ENCODE measurements around the gene PDZD7.

The PDZD7 gene

DNA sequence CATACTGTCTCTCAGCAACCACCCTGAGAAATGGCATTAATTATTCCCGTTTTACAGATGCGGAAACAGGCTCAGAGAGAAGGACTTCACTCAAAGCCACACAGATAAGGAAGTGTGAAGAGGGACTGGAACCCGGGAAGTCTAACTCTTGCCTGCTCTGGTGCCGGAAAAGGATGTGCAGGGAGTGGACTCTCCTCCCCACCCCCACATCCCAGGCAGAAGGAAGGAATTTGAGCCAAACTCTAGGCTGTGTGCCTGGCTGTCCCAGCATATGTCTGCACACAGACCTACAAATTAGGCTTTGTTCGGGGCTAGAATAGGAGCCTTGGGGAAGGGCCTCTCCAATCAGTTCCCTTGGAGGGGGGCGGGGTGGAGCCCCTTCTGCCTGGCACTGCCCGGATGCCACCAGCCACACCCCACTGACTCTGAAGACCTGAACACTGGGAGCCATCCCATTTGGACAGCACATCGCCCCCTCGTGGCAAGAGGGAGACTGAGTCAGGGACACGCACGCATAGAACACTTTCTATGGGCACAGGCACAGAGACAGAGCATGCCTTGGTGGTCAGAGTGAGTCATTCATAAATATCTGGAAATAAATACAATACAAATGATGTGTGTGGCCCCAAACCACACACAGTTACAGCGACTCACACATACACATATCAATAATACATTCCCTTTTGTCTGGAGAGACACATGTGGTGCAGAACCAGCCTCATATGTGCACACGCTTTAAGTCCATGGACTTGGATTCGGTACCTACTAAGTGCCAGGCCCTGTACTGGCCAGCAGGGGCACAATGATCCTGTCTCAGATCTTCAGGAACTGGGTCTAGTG is 18.2 kb downstream of the PDZD7 start (continued):
- peak; percentile 55; the same call in 1 of the 2 replicates for TF ChIP-seq ZBTB17 (tag by site-specific recombination; IDR thresholded peaks at IDR 0.05)
- no peak for TF ChIP-seq ZNF596 (tag by site-specific recombination; IDR thresholded peaks at IDR 0.05)
- no peak for TF ChIP-seq GLI2 (tag by site-specific recombination; IDR thresholded peaks at IDR 0.05; ENCODE audit: borderline replicate concordance, low read depth)
- peak; percentile 70; the same call in 1 of the 2 replicates for TF ChIP-seq ZEB2 (tag by site-specific recombination; IDR thresholded peaks at IDR 0.05)
- no peak for TF ChIP-seq ZFP3 (tag by site-specific recombination; IDR thresholded peaks at IDR 0.05; ENCODE audit: low read depth)
- no peak for TF ChIP-seq ZNF514 (tag by site-specific recombination; IDR thresholded peaks at IDR 0.05)
- peak; percentile 26; the same call in 1 of the 2 replicates for TF ChIP-seq ZNF629 (tag by site-specific recombination; IDR thresholded peaks at IDR 0.05)
- TF ChIP-seq, protein P1, sequence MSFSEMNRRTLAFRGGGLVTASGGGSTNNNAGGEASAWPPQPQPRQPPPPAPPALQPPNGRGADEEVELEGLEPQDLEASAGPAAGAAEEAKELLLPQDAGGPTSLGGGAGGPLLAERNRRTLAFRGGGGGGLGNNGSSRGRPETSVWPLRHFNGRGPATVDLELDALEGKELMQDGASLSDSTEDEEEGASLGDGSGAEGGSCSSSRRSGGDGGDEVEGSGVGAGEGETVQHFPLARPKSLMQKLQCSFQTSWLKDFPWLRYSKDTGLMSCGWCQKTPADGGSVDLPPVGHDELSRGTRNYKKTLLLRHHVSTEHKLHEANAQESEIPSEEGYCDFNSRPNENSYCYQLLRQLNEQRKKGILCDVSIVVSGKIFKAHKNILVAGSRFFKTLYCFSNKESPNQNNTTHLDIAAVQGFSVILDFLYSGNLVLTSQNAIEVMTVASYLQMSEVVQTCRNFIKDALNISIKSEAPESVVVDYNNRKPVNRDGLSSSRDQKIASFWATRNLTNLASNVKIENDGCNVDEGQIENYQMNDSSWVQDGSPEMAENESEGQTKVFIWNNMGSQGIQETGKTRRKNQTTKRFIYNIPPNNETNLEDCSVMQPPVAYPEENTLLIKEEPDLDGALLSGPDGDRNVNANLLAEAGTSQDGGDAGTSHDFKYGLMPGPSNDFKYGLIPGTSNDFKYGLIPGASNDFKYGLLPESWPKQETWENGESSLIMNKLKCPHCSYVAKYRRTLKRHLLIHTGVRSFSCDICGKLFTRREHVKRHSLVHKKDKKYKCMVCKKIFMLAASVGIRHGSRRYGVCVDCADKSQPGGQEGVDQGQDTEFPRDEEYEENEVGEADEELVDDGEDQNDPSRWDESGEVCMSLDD (tag by site-specific recombination; IDR thresholded peaks at IDR 0.05), result 0 out of 2 replicates have a peak, but pooled peaks have one; percentile 35
- TF ChIP-seq SP3 (tag by site-specific recombination; IDR thresholded peaks at IDR 0.05), result no peak
- TF ChIP-seq ZNF555 (tag by site-specific recombination; conservative IDR thresholded peaks at IDR 0.05), result no peak
- TF ChIP-seq, protein P2, sequence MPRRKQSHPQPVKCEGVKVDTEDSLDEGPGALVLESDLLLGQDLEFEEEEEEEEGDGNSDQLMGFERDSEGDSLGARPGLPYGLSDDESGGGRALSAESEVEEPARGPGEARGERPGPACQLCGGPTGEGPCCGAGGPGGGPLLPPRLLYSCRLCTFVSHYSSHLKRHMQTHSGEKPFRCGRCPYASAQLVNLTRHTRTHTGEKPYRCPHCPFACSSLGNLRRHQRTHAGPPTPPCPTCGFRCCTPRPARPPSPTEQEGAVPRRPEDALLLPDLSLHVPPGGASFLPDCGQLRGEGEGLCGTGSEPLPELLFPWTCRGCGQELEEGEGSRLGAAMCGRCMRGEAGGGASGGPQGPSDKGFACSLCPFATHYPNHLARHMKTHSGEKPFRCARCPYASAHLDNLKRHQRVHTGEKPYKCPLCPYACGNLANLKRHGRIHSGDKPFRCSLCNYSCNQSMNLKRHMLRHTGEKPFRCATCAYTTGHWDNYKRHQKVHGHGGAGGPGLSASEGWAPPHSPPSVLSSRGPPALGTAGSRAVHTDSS (tag by site-specific recombination; IDR thresholded peaks at IDR 0.05), result no peak
- peak; percentile 58 for TF ChIP-seq ZNF335 (tag by site-specific recombination; conservative IDR thresholded peaks at IDR 0.05)
- TF ChIP-seq ZNF2 (tag by site-specific recombination; IDR thresholded peaks at IDR 0.05), result peak; percentile 35; the same call in 1 of the 2 replicates
- TF ChIP-seq ZNF654 (tag by site-specific recombination; IDR thresholded peaks at IDR 0.05; ENCODE audit: low read depth), result peak; percentile 71
- TF ChIP-seq, protein P3, sequence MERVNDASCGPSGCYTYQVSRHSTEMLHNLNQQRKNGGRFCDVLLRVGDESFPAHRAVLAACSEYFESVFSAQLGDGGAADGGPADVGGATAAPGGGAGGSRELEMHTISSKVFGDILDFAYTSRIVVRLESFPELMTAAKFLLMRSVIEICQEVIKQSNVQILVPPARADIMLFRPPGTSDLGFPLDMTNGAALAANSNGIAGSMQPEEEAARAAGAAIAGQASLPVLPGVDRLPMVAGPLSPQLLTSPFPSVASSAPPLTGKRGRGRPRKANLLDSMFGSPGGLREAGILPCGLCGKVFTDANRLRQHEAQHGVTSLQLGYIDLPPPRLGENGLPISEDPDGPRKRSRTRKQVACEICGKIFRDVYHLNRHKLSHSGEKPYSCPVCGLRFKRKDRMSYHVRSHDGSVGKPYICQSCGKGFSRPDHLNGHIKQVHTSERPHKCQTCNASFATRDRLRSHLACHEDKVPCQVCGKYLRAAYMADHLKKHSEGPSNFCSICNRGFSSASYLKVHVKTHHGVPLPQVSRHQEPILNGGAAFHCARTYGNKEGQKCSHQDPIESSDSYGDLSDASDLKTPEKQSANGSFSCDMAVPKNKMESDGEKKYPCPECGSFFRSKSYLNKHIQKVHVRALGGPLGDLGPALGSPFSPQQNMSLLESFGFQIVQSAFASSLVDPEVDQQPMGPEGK (tag by site-specific recombination; IDR thresholded peaks at IDR 0.05), result no peak; the same call in 1 of the 2 replicates
- TF ChIP-seq ZNF677 (tag by site-specific recombination; IDR thresholded peaks at IDR 0.05), result no peak
- no peak for TF ChIP-seq ZNF768 (tag by site-specific recombination; IDR thresholded peaks at IDR 0.05)
- peak; percentile 60; the same call in 1 of the 2 replicates for TF ChIP-seq KLF16 (tag by site-specific recombination; IDR thresholded peaks at IDR 0.05)
- TF ChIP-seq ZNF248 (tag by site-specific recombination; IDR thresholded peaks at IDR 0.05), result no peak
- TF ChIP-seq ZSCAN30 (tag by site-specific recombination; IDR thresholded peaks at IDR 0.05), result 0 out of 2 replicates have a peak, but pooled peaks have one; percentile 58
- peak; percentile 90 for TF ChIP-seq ZNF341 (tag by site-specific recombination; IDR thresholded peaks at IDR 0.05; ENCODE audit: low read depth)
- TF ChIP-seq, protein P4, sequence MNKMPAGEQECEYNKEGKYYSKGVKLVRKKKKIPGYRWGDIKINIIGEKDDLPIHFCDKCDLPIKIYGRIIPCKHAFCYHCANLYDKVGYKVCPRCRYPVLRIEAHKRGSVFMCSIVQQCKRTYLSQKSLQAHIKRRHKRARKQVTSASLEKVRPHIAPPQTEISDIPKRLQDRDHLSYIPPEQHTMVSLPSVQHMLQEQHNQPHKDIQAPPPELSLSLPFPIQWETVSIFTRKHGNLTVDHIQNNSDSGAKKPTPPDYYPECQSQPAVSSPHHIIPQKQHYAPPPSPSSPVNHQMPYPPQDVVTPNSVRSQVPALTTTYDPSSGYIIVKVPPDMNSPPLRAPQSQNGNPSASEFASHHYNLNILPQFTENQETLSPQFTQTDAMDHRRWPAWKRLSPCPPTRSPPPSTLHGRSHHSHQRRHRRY (tag by site-specific recombination; IDR thresholded peaks at IDR 0.05), result no peak
- TF ChIP-seq ZBTB21 (tag by site-specific recombination; IDR thresholded peaks at IDR 0.05), result no peak
- no peak for TF ChIP-seq ZNF169 (tag by site-specific recombination; IDR thresholded peaks at IDR 0.05)
- TF ChIP-seq, protein P5, sequence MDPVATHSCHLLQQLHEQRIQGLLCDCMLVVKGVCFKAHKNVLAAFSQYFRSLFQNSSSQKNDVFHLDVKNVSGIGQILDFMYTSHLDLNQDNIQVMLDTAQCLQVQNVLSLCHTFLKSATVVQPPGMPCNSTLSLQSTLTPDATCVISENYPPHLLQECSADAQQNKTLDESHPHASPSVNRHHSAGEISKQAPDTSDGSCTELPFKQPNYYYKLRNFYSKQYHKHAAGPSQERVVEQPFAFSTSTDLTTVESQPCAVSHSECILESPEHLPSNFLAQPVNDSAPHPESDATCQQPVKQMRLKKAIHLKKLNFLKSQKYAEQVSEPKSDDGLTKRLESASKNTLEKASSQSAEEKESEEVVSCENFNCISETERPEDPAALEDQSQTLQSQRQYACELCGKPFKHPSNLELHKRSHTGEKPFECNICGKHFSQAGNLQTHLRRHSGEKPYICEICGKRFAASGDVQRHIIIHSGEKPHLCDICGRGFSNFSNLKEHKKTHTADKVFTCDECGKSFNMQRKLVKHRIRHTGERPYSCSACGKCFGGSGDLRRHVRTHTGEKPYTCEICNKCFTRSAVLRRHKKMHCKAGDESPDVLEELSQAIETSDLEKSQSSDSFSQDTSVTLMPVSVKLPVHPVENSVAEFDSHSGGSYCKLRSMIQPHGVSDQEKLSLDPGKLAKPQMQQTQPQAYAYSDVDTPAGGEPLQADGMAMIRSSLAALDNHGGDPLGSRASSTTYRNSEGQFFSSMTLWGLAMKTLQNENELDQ (tag by site-specific recombination; IDR thresholded peaks at IDR 0.05; ENCODE audit: low read depth), result no peak
- TF ChIP-seq TRIM28 (IDR thresholded peaks at IDR 0.05; ENCODE audit: borderline replicate concordance, low read length), result 0 out of 2 replicates have a peak, but pooled peaks have one; percentile 72
- no peak for TF ChIP-seq SETDB1 (IDR thresholded peaks at IDR 0.05; ENCODE audit: insufficient read length, low read length)
- no peak for TF ChIP-seq TCF7L2 (IDR thresholded peaks at IDR 0.05; ENCODE audit: borderline replicate concordance, low read depth, low read length)
- TF ChIP-seq ZNF146 (tag by site-specific recombination; IDR thresholded peaks at IDR 0.05), result no peak
